NCI-H460 (cell line): ENCODE measurements around the gene WNK4. TPM values are rescaled to one million over a fixed set of nuclear protein-coding genes. Genes with fewer than 3 reads are reported as not detected.
"Not testable (repeated sequence)": the region's sequence is repeated elsewhere in the genome, so short reads cannot be mapped to it uniquely, and the experiment has no call there.

Experiments
- DNase-seq: peaks from one replicate; pipeline ENCODE4 v3.0.0-alpha.2; 2016; ENCODE audit warnings: low read depth; ENCODE audit errors: extremely low read depth
- total RNA-seq: library from RNA; depleted of rRNA; stranded (reverse); fragments of >200 nt; shearing (Covaris generic); gene quantifications from 2 replicates; pipeline ENCODE4 v1.2.3, GENCODE V29; 2014

WNK4 gene
- total RNA-seq, 1 experiment from 2014 or later = 0.64 TPM

DNA sequence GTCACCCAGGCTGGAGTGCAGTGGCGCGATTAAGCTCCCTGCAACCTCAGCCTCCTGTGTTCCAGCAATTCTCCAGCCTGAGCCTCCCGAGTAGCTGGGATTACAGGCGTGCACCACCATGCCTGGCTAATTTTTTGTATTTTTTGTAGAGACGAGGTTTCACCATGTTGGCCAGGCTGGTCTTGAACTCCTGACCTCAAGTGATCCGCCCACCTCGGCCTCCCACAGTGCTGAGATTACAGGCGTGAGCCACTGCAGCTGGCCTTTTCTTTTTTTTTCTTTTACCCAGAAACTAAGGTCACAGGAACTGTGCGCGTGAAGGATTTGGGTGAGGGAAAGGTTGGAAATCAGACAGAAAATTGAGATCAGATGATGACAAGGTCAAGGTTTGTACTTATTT, 10.4 kb upstream of the WNK4 start:
- not testable (repeated sequence) for DNase-seq

DNA sequence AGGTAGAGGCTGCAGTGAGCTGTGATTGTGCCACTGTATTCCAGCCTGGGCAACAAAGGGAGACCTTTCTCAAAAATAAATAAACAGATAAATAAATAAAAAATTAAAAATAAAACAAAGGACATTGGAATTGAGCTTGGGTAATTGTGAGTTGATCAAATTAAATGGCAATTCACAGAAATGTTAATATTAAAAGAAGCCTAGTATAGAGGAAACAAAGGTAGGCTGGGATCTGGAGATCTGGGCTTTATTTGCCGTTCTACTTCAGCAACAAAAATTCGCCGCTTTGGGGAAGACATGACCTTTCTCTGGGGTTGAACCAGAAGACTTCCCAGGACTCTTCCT, 7.5 kb upstream of the WNK4 start:
- no peak for DNase-seq

GRCh38 chr17:42773290-42774035, 6.9 kb upstream of the WNK4 start, which contains the start of gene VPS25:
TSS of gene VPS25 (plus strand) at chr17:42773449. CDS start at chr17:42773476, 27 bp downstream.
- DNase-seq = peak; percentile 79

DNA sequence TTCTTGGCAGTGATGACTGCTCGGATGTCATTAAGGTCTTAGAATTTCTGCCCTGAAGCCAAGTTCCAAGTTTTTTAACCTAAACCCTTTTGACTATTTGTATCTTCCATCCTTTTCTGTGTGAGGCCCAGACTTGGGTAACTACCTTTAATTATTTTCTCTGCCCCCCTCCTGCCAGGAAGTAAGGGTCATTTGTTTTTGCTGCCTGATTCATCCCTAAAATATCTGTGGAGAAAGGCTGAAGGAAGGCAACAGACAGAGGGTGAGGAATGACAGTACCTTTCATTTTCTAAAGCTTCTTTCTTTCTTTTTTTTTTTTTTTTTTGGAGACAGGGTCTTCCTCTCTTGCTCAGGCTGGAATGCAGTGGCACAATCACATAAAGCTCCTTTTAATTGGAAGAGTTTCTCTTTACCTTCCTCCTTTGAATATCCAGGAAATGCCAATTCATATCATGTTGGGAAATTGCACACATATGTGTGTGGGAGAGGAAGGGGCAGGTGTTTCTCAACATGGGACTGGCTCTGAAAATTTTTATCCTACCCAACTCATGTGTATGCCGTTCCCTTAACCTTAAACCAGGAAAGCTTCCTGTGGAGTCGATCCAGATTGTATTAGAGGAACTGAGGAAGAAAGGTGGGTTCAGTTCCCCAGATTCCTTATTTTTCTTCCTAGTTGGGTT, 6.2 kb upstream of the WNK4 start:
- DNase-seq = no peak

DNA sequence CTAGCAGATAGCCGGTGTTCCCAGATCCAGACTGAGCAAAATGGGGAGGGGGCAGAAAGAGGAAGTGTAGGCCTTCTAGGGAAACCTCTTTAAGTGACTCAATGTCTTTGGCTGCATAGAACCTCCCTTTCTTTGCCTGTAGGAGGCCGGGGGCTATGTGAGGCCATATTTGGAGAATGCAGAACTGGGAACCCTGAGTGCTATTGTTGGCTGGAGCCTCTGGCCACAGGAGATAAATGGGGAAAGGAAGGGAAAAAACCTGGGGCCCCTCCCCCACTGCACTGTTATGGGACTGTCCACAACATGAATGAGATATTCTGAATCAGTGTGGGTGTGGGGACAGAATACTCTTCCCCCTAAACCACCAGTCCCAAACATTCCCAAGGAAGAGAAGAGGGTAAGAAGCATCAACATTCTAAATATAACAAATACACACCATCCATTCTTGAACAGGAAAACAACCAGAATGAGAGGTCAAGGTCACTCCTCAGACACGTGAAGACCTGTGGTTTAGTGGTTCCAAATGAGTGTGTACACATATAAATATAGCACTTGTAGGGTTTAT, 4.8 kb upstream of the WNK4 start:
- DNase-seq = no peak

DNA sequence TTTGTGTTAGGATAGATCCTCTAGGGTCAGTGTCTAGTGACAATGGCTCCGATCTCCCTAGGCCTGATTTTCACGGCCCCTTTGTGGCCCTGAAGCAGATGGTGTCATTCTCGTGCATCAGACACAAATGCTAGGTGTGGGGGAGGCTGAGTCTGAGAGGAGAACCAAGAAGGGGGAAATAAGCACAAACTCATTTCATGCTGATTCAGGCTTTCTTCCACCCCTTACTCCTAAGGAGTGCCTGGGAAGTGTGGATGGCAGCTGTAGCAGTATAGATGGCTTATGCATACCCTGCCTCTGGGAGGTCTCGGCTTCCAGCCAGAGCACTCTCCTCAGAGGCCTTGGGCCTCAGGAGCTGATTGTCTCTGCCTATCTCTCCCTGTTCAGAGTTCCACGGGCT, 1.8 kb upstream of the WNK4 start:
- no peak for DNase-seq

- no peak for DNase-seq
These were observed 990 bp upstream of the WNK4 start for GRCh38 chr17:42779304-42779935.

DNA sequence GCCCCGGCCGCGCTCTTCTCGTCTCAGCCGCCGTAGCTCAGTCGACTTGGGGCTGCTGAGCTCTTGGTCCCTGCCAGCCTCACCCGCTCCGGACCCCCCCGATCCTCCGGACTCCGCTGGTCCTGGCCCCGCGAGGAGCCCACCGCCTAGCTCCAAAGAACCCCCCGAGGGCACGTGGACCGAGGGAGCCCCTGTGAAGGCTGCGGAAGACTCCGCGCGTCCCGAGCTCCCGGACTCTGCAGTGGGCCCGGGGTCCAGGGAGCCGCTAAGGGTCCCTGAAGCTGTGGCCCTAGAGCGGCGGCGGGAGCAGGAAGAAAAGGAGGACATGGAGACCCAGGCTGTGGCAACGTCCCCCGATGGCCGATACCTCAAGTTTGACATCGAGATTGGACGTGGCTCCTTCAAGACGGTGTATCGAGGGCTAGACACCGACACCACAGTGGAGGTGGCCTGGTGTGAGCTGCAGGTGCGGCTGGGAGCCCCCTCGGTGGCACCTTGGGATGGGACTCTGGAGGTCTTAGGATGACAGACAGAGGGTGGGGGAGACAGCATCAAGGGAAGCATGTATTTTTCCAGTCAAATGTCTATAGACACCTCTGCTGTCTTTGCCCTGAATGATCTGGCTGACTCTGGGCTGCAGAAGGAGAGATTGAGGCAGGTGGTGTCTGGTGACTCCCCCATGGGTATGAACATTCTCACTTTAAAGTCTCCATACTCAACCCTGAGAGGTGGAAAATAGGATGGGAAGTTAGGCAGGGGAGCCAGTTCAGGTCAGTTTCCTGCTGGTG, 635 bp downstream of the WNK4 start:
- DNase-seq = no peak

GRCh38 chr17:42781639-42782165, 1.3 kb downstream of the WNK4 start:
- DNase-seq = no peak

- no peak for DNase-seq
These were observed 2.0 kb downstream of the WNK4 start for GRCh38 chr17:42782166-42783061.

- no peak for DNase-seq
These were observed 2.8 kb downstream of the WNK4 start for GRCh38 chr17:42783062-42783790.

DNA sequence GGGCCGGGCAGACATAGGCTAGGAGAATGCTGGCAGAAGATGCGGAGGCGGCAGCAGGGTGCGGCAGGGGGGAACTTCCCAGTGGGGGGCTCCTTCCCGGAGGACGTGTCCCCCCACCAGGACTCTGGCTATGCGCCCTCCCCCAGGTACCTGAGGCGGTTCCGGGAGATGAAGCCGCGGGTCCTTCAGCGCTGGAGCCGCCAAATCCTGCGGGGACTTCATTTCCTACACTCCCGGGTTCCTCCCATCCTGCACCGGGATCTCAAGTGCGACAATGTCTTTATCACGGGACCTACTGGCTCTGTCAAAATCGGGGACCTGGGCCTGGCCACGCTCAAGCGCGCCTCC, 3.4 kb downstream of the WNK4 start:
- no peak for DNase-seq

- DNase-seq = no peak
These were observed 4.0 kb downstream of the WNK4 start for GRCh38 chr17:42784409-42784808.

GRCh38 chr17:42784811-42785592, 4.6 kb downstream of the WNK4 start:
- DNase-seq = no peak

DNA sequence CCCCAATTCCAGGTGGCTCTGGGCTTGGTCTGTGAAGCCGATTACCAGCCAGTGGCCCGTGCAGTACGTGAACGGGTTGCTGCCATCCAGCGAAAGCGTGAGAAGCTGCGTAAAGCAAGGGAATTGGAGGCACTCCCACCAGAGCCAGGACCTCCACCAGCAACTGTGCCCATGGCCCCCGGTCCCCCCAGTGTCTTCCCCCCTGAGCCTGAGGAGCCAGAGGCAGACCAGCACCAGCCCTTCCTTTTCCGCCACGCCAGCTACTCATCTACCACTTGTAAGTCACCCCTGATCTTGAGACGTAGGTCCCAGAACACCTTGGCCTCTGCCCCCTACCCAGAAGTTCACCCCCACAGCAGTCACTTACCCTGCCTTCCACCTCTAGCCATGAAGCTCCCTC, 6.9 kb downstream of the WNK4 start:
- DNase-seq = no peak

DNA sequence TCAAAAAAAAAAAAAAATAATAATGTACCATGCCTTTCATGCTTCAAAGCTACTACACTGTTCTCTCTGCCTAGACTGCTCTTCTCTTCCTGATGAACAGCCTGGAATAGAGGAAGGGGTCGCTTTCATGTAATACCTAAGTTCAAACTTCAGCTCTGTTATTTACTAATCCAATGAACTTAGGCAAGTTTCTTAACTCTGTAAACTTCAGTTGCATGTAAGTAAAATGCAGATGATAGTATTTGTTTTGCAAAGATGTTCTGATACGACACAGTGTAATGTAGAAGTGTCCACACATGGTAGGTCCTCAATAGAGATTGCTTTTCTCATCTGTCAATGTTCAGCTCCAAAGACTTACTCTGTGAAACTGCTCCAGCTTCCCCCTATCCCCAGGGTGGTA, 11.5 kb downstream of the WNK4 start:
- no peak for DNase-seq

- DNase-seq = no peak
These were observed 12.1 kb downstream of the WNK4 start for GRCh38 chr17:42792545-42792944.

DNA sequence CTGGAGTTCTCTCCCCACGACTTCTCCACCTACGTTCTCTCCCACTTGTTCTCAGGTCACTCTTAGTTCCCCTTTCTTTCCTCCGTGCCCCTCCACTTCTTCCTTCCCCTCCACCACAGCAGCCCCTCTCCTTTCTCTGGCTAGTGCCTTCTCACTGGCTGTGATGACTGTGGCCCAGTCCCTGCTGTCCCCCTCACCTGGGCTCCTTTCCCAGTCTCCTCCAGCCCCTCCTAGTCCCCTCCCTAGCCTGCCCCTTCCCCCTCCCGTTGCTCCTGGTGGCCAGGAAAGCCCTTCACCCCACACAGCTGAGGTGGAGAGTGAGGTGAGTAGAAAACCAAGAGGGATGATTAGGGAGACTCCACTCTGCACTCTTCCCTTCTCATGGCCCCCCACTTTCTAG, 14.7 kb downstream of the WNK4 start:
- DNase-seq = no peak
